ENCODE measurements around the gene ZNF423.

ZNF423 gene

DNA sequence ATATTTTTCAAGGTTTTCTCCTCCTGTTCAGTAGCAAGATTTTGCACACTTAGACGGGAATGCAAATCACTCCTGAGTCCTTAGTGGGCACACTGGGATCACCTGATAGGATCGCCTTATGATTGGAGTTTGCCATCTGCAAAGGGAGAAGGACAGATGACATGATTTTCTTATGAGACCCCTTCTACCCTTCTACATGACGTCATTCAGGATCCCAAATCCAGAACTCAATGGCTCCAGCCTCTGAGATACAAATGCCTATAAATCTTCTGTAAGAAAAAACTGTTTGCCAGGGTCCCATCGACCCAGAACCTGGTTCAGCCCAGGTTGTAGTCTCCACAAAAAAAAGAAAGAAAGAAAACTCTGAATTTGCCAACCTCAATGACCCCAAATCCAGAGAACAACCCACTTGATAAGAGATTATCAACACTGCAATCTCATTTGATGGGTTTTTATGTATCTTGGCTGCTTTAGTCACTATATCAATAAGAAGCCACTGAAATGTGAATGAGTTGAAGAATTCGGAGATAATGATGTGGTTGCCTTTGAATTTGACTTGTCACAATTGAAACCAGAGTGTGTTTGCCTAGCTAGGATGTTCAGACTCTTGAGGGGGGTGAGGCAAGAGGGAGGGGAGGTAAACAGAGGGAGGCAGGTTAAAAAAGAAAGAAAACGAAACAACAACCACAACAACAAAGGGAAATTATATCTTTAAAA, 6.7 kb downstream of the ZNF423 start:
- Histone ChIP-seq H3K4me1 (ENCODE audit: control insufficient read depth in 1 of 2, insufficient read depth in 2 of 2, low read length in 2 of 2) (peaks cover 2 to 3% of the 10 kb centered on the region in 2 donors), H3K4me3 (ENCODE audit: low read depth in 1 of 2, low read length in 2 of 2) (no peak overlapping the region), H3K27ac (ENCODE audit: low read depth, low read length) (no peak overlapping the region), H3K27me3 (ENCODE audit: control insufficient read depth in 1 of 2, insufficient read depth in 2 of 2, low read length in 2 of 2) (peaks cover 37 to 41% of the 10 kb centered on the region in 2 donors), H3K9me3 (ENCODE audit: control insufficient read depth in 1 of 2, low read length in 2 of 2) (no peaks in the 10 kb centered on the region), H3K9ac (ENCODE audit: low read depth in 1 of 2, low read length in 2 of 2) (no peak overlapping the region), H3K36me3 (ENCODE audit: control insufficient read depth in 1 of 2, insufficient read depth in 2 of 2, low read length in 2 of 2) (no peaks in the 10 kb centered on the region)

DNA sequence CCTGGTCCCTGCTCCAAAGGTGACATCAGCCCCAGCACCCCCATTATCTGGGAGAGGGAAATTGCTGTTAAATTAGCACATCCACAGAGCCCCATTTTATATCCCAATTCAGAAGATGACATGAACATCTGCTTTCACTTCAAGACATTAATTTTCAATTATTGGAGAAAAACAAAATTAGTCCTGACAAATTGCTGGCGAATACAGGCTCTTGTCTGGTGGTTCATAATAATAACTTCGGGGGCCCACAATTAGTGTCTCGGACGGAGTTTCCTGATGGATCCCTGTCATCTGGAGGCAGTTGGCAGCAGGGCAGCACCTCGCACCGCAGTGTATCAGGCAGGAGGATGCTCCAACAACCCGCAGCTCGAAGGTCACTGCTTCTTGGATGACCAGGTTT, 7.4 kb downstream of the ZNF423 start:
- Histone ChIP-seq H3K4me3 (ENCODE audit: low read depth in 1 of 2, low read length in 2 of 2) (no peak overlapping the region), H3K9ac (ENCODE audit: low read depth in 1 of 2, low read length in 2 of 2) (no peak overlapping the region), H3K27me3 (ENCODE audit: control insufficient read depth in 1 of 2, insufficient read depth in 2 of 2, low read length in 2 of 2) (peaks cover 30 to 35% of the 10 kb centered on the region in 2 donors), H3K9me3 (ENCODE audit: control insufficient read depth in 1 of 2, low read length in 2 of 2) (no peaks in the 10 kb centered on the region), H3K27ac (ENCODE audit: low read depth, low read length) (no peak overlapping the region), H3K4me1 (ENCODE audit: control insufficient read depth in 1 of 2, insufficient read depth in 2 of 2, low read length in 2 of 2) (no peaks in the 10 kb centered on the region), H3K36me3 (ENCODE audit: control insufficient read depth in 1 of 2, insufficient read depth in 2 of 2, low read length in 2 of 2) (no peaks in the 10 kb centered on the region)

DNA sequence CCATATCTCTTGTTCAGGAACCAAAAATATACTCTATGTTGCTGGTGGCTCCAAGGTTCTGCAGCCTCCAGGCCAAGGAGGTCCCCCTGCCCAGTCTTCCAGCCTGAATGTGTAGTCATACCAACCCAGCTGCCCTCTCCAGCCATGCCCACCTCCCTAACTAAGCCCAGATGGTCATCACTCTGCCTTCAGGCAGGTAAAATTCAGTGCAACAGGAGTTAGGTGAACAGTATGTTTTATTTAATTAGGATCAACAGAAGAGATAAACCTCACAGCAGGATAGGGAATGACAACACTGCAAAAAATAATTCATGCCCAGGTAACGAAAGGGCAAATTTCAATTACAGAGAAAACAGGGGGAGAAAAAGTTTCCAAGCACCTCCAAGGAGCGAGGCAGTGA, 9.1 kb downstream of the ZNF423 start:
- Histone ChIP-seq H3K9me3 (ENCODE audit: control insufficient read depth in 1 of 2, low read length in 2 of 2) (no peaks in the 10 kb centered on the region), H3K9ac (ENCODE audit: low read depth in 1 of 2, low read length in 2 of 2) (no peak overlapping the region), H3K27me3 (ENCODE audit: control insufficient read depth in 1 of 2, insufficient read depth in 2 of 2, low read length in 2 of 2) (peaks cover 17 to 23% of the 10 kb centered on the region in 2 donors), H3K4me3 (ENCODE audit: low read depth in 1 of 2, low read length in 2 of 2) (no peak overlapping the region), H3K36me3 (ENCODE audit: control insufficient read depth in 1 of 2, insufficient read depth in 2 of 2, low read length in 2 of 2) (no peaks in the 10 kb centered on the region), H3K27ac (ENCODE audit: low read depth, low read length) (no peak overlapping the region), H3K4me1 (ENCODE audit: control insufficient read depth in 1 of 2, insufficient read depth in 2 of 2, low read length in 2 of 2) (no peaks in the 10 kb centered on the region)

DNA sequence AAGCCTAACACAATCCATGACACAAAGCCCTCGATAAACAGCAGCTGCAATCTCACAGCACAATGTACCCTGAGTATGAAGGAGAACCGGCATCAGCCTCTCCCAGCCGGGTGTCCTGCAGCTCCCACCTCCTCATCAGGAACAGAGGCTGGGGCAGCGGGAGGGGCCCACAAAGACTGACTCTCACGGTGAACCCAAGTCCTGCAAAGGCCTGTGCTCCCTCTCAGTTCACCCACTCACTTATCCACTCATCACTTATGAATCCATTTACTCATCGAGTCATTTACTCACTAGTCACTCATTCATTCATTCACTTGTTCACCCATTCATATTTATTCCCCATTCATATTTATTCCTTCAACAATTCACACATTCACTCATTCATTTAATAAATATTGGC, 11.6 kb downstream of the ZNF423 start:
- no peak overlapping the region for H3K4me3 ChIP-seq (ENCODE audit: low read depth in 1 of 2, low read length in 2 of 2)
- H3K4me1 ChIP-seq (ENCODE audit: control insufficient read depth in 1 of 2, insufficient read depth in 2 of 2, low read length in 2 of 2), result no peaks in the 10 kb centered on the region
- H3K36me3 ChIP-seq (ENCODE audit: control insufficient read depth in 1 of 2, insufficient read depth in 2 of 2, low read length in 2 of 2), result no peaks in the 10 kb centered on the region
- H3K9ac ChIP-seq (ENCODE audit: low read depth in 1 of 2, low read length in 2 of 2), result no peak overlapping the region
- no peak overlapping the region for H3K27ac ChIP-seq (ENCODE audit: low read depth, low read length)
- H3K9me3 ChIP-seq (ENCODE audit: control insufficient read depth in 1 of 2, low read length in 2 of 2), result no peaks in the 10 kb centered on the region
- peaks cover 9 to 11% of the 10 kb centered on the region in 2 donors for H3K27me3 ChIP-seq (ENCODE audit: control insufficient read depth in 1 of 2, insufficient read depth in 2 of 2, low read length in 2 of 2)

DNA sequence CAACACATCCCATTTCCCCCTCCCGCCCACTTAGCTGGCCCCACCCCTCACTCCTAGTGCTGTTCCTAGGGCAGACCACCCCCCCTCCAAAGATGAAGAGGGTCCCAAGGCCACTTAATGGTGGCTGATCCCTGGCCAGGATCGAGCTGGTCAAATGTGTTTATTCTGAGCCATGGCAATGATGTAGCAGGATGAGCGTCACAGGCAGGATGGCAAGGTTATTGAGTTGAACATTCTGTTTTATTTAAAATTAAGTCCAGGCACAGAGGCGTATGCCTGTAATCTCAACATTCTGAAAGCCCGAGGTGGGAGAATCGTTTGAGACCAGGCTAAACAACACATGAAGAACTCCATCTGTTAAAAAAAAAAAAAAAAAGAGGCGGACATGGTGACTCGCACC, 12.2 kb downstream of the ZNF423 start:
- H3K27me3 ChIP-seq (ENCODE audit: control insufficient read depth in 1 of 2, insufficient read depth in 2 of 2, low read length in 2 of 2), result peaks cover 14 to 15% of the 10 kb centered on the region in 2 donors
- H3K4me1 ChIP-seq (ENCODE audit: control insufficient read depth in 1 of 2, insufficient read depth in 2 of 2, low read length in 2 of 2), result no peaks in the 10 kb centered on the region
- H3K36me3 ChIP-seq (ENCODE audit: control insufficient read depth in 1 of 2, insufficient read depth in 2 of 2, low read length in 2 of 2), result no peaks in the 10 kb centered on the region
- no peak overlapping the region for H3K27ac ChIP-seq (ENCODE audit: low read depth, low read length)
- no peak overlapping the region for H3K4me3 ChIP-seq (ENCODE audit: low read depth in 1 of 2, low read length in 2 of 2)
- no peaks in the 10 kb centered on the region for H3K9me3 ChIP-seq (ENCODE audit: control insufficient read depth in 1 of 2, low read length in 2 of 2)
- no peak overlapping the region for H3K9ac ChIP-seq (ENCODE audit: low read depth in 1 of 2, low read length in 2 of 2)

DNA sequence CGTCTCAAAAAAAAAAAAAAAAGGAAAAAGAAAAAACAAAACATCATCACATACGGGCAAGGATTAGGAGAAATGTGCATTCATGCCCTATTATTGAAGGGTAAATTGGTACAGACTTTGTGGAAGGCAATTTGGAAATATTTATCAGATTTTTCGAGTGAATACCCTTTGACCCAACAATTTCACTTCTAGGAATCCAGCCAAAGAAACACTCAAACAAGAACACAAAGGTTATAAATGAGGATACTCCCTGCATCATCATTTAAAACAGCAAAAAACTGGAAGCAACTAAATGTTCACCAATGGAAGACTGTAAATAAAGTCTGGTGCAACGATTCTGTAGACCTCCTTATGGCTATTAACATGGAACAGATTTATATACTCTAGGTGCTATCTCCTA, 12.9 kb downstream of the ZNF423 start:
- no peaks in the 10 kb centered on the region for H3K9me3 ChIP-seq (ENCODE audit: control insufficient read depth in 1 of 2, low read length in 2 of 2)
- H3K27me3 ChIP-seq (ENCODE audit: control insufficient read depth in 1 of 2, insufficient read depth in 2 of 2, low read length in 2 of 2), result peaks cover 15 to 18% of the 10 kb centered on the region in 2 donors
- no peak overlapping the region for H3K9ac ChIP-seq (ENCODE audit: low read depth in 1 of 2, low read length in 2 of 2)
- no peaks in the 10 kb centered on the region for H3K4me1 ChIP-seq (ENCODE audit: control insufficient read depth in 1 of 2, insufficient read depth in 2 of 2, low read length in 2 of 2)
- no peak overlapping the region for H3K27ac ChIP-seq (ENCODE audit: low read depth, low read length)
- H3K4me3 ChIP-seq (ENCODE audit: low read depth in 1 of 2, low read length in 2 of 2), result no peak overlapping the region
- no peaks in the 10 kb centered on the region for H3K36me3 ChIP-seq (ENCODE audit: control insufficient read depth in 1 of 2, insufficient read depth in 2 of 2, low read length in 2 of 2)

DNA sequence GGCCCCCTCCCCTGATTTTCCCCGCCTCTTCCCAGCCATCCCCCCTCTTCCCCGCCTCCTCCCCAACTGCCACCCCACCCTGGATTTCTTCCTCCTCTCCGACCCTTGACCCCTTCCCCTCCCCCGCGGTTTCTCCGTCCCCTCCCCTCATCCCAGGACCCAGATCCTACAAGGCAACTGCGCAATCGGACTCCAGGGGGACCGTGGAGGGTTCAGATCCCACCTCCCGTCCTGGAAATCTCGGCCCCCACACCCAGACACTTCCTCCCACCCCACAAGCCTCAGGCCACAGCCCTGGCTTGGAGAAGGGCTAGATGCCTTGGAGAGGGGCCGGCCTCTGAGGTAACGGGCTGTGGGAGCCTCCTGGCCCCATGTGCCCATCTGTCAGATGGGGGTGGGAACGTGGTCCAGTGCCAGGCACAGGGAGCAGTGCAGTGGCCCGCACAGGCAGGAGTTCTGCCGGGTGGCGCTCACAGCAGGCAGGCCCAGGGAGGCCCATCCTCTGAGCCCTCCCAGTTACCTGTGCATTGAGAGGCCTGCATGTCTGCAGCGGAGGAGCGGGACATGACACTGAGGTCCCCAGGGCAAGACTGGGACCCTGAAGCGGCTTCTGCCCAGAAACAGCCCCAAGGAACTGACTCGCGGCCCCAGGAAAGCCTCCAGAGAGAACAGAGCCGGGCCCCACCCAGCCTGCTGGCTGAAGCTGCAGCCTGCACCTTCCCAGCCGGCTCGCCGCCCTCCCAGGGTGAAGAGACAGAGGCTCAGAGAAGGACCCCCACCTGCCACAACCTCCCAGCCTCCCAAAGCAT, 16.7 kb downstream of the ZNF423 start:
- H3K27ac ChIP-seq (ENCODE audit: low read depth, low read length), result no peak overlapping the region
- H3K27me3 ChIP-seq (ENCODE audit: control insufficient read depth in 1 of 2, insufficient read depth in 2 of 2, low read length in 2 of 2), result peaks cover 15 to 21% of the 10 kb centered on the region in 2 donors
- H3K36me3 ChIP-seq (ENCODE audit: control insufficient read depth in 1 of 2, insufficient read depth in 2 of 2, low read length in 2 of 2), result no peaks in the 10 kb centered on the region
- H3K4me3 ChIP-seq (ENCODE audit: low read depth in 1 of 2, low read length in 2 of 2), result no peak overlapping the region
- no peak overlapping the region for H3K9ac ChIP-seq (ENCODE audit: low read depth in 1 of 2, low read length in 2 of 2)
- H3K4me1 ChIP-seq (ENCODE audit: control insufficient read depth in 1 of 2, insufficient read depth in 2 of 2, low read length in 2 of 2), result peaks cover 0 to 7% of the 10 kb centered on the region in 2 donors
- H3K9me3 ChIP-seq (ENCODE audit: control insufficient read depth in 1 of 2, low read length in 2 of 2), result no peaks in the 10 kb centered on the region

DNA sequence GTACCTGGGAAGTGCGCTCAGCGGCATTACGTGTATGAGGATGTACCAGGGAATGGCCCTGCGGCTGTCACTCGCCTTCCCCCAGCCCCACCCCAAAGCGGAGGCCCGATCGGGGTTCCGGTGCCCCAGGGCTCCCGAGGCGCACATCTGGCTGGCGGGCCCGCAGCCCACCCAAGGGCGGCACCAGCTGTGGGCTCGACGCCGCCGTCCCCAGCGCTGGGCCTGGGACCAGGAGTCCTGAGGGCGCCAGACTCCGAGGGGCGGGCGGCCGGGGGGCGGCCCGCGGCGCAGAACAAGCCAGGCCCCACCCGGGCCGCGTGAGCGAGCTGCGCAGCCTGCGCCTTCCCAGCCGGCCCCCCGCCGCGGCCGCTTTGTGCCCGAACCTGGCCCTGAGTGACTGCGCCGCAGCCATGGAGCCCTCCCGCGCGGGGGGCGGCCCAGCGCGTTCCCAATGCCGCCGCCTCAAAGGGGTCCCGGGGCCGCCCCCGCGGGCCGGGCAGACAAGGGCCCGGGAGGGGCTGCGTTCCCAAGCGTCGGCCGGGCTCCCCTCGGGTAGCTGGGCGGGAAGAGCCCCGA, 17.4 kb downstream of the ZNF423 start:
- Histone ChIP-seq H3K4me3 (ENCODE audit: low read depth in 1 of 2, low read length in 2 of 2) (no peak overlapping the region), H3K4me1 (ENCODE audit: control insufficient read depth in 1 of 2, insufficient read depth in 2 of 2, low read length in 2 of 2) (peaks cover 0 to 11% of the 10 kb centered on the region in 2 donors)

DNA sequence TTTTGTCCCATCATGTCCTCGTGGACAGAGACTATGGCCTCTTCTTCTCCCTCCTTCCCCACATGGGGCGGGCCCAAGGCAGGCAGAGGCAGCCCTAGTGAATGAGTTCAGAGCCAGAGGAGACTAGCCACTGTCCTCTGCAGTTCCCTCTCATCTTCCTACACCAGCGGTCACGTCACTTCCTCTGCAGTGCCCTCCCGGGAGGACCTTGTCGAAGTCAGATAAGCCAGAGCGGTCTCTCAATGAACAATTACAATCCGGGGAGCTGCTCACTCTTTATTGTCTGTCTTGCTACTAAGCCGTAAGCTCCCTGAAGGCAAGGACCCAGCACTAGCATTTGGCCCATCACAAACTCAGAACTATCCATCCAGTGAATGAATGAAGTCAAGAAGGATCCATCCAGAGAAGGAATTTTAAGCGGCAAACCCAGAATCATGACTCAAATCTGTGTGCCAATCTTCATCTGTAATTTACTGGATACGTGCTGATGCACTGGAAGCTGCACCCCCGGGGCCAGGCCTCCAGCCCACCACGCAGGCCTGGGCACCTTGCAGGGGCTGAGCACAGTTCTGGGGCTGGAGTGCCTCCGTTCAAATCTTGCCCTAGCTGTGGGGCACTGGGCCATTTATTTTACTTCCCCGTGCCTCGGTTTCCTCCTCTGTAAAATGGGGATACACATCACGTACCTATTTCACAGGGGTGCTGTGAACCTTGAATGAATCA, 18.1 kb downstream of the ZNF423 start:
- H3K4me3 ChIP-seq (ENCODE audit: low read depth in 1 of 2, low read length in 2 of 2), result no peak overlapping the region
- peaks cover 0 to 13% of the 10 kb centered on the region in 2 donors for H3K4me1 ChIP-seq (ENCODE audit: control insufficient read depth in 1 of 2, insufficient read depth in 2 of 2, low read length in 2 of 2)
- no peak overlapping the region for H3K9ac ChIP-seq (ENCODE audit: low read depth in 1 of 2, low read length in 2 of 2)
- peaks cover 15 to 21% of the 10 kb centered on the region in 2 donors for H3K27me3 ChIP-seq (ENCODE audit: control insufficient read depth in 1 of 2, insufficient read depth in 2 of 2, low read length in 2 of 2)
- no peaks in the 10 kb centered on the region for H3K9me3 ChIP-seq (ENCODE audit: control insufficient read depth in 1 of 2, low read length in 2 of 2)
- no peak overlapping the region for H3K27ac ChIP-seq (ENCODE audit: low read depth, low read length)
- H3K36me3 ChIP-seq (ENCODE audit: control insufficient read depth in 1 of 2, insufficient read depth in 2 of 2, low read length in 2 of 2), result no peaks in the 10 kb centered on the region

More for the DNA sequence above, 17.4 kb downstream of the ZNF423 start:
- peaks cover 15 to 21% of the 10 kb centered on the region in 2 donors for H3K27me3 ChIP-seq (ENCODE audit: control insufficient read depth in 1 of 2, insufficient read depth in 2 of 2, low read length in 2 of 2)
- no peak overlapping the region for H3K9ac ChIP-seq (ENCODE audit: low read depth in 1 of 2, low read length in 2 of 2)
- H3K9me3 ChIP-seq (ENCODE audit: control insufficient read depth in 1 of 2, low read length in 2 of 2), result no peaks in the 10 kb centered on the region
- H3K36me3 ChIP-seq (ENCODE audit: control insufficient read depth in 1 of 2, insufficient read depth in 2 of 2, low read length in 2 of 2), result no peaks in the 10 kb centered on the region
- no peak overlapping the region for H3K27ac ChIP-seq (ENCODE audit: low read depth, low read length)
